HUDEP-2 (cell line): Measurements from ENCODE around the gene PDE4D.
"Not testable (repeated sequence)": the region's sequence is repeated elsewhere in the genome, so short reads cannot be mapped to it uniquely, and the experiment has no call there.

Source experiments
- DNase-seq, 76 experiments: peaks; one replicate each; lab custom pipeline; 2025; ENCODE audit not compliant: unreplicated experiment in 76 of 76; lab: John Stamatoyannopoulos, UW

Gene PDE4D

DNA sequence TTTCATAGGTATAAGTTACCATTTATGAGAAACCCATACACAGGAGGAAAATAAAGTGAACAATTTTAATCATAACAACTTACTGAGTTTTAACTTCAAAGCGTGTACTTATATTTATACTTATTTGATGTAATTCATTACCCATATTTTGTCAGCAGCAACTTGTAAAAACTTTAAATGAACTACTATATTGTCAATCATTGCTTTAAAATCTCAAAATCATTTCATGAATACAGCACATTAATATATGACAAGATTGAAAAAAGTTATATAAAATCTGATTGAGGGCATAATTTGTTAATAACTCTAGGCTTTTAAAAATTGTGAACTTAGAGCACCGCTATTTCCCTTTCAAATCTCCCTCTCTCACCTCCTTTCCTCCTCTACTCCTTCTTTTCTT lies 573.1 kb downstream of the PDE4D start:
- no peak for DNase-seq

DNA sequence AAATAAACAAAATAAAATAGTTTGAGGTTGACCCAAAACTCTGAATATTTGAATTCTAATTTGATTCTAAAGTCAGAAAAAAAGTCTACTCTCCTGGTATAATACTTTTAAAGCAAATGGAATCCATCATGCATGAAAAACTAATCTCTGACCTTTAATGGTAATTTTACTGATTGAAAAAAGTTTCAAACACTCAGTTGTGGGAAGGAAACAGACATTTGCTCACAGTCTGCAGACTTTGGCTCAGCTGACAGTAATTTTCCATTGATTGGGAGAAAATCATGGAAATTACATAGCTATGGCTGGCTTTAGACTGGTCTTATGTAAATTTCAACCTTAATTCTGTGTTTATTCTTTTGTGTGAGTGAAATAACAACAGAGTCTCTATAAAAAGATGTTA lies 574.3 kb downstream of the PDE4D start:
- DNase-seq = no peak

DNA sequence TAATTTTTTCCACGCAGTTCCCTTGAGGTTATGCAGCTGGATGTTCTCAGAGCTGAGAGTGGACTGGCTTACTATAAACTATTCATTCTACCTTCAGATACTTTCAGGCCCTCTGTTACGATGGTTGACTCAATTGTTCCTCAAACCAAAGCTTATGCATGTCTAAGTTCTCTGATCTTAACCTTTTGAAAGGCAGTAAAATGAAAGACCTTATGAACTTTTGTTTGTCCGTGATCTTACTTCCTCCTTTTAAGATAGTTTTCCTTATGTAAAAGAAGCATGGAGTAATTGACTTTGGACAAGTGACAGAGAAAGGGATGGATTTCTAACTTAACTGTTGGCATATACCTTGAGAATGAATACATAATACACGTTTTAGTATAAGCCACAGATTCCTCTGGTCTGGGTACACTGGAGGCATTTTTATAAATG lies 575.7 kb downstream of the PDE4D start:
- no peak for DNase-seq

DNA sequence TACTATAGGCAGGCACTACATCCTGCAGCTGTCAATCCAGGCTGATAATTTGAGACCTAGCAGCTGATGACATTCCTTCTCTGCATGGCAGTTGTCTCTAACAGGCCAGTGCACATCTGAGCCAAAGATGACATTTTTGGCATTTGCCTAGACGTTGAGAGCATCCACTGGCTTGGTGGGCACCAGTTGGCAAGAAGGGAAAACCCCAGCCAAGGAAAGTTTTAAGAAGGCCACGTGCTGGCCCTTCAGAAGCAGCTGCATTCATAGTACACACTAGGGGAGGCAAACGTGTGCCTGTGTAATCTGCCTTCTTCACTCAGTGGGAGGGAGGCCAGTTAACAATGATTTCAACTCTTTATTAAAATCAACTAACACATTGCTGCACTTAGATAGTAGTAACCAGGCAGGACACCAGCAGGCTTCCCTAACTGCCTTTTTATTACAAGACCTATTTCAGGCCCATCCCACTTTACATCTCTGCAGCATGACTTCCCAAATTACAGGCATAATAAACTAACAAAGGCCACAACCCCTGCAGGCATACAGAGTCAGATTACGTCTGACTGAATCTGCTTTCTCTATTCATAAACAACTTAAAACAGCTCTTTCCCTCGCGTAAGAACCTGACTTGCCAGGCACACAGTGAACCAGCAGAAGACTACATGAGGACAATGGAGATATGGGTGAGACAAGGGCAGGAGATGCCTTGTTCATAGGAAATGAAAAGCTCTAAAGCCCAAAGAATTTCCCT lies 576.3 kb downstream of the PDE4D start:
- DNase-seq = no peak

DNA sequence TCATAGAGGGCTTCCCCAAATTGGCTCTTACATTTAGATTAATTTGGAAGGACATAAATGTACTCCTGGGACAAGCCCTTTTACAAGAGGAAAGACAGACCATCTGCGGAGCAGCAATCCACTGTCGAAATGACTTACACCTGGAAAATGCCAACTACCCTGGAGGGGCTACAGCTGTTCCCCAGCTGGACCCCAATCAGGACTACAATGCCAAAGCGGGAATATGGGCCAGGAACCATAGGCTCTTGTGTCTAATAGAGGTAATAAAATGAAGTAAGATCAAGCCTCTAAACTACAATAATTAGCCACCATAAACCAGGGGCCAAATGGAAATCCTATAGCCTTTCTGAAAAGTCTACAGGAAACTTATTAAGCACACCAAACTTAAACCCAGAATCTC lies 581.3 kb downstream of the PDE4D start:
- no peak for DNase-seq

DNA sequence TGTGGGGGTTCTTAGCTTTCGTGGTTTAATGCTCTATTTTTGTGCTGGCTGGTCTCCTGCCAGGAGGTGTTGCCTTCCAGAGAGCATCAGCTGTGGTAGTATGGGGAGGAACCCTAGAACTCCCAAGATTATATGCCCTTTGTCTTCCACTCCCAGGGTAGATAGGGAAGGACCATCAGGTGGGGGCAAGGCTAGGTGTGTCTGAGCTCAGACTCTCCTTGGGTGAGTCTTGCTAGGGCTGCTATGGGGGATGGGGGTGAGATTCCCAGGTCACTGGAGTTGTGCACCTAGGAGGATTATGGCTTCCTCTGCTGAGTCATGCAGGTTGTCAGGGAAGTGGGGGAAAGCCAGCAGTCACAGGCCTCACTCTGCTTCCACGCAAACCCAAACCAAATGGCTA lies 584.8 kb downstream of the PDE4D start:
- DNase-seq = not testable (repeated sequence)

DNA sequence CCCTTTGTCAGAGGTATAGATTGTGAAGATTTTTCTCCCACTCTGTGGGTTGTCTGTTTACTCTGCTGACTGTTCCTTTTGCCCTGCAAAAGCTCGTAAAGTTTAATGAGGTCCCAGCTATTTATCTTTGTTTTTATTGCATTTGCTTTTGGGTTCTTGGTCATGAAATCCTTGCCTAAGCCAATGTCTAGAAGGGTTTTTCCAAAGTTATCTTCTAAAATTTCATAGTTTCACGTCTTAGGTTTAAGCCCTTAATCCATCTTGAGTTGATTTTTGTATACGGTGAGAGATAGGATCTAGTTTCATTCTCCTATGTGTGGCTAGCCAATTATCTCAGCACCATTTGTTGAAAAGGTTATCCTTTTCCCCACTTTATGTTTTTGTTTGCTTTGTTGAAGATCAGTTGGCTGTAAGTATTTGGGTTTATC lies 590.2 kb downstream of the PDE4D start:
- DNase-seq = not testable (repeated sequence)

DNA sequence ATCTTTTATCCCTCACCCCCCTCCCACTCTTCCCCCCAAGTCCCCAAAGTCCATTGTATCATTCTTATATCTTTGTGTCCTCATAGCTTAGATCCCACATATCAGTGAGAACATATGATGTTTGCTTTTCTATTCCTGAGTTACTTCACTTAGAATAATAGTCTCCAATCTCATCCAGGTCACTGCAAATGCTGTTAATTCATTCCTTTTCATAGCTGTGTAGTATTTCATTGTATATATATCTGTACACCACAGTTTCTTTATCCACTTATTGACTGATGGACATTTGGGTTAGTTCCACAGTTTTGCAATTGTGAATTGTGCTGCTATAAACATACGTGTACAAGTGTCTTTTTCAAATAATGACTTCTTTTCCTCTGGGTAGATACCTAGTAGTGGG lies 591.0 kb downstream of the PDE4D start:
- not testable (repeated sequence) for DNase-seq

DNA sequence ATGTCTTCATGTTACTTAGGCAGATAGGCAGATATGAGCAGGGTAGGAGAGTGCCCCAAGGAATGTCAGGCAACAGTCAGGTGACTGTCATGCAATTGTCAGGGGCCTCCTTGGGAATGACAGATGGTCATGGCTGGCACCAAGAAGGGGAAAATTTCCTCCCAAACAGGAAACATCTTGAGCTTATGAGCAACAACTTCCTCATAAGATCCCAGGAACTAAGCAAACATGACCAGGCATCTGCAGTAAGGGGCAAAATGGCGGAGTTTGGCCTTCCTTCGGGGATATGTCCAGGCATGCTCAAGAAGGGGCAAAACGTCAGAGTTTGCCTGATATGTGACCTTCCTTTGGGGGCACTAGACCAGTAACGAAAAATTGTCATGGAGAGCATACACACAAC lies 591.8 kb downstream of the PDE4D start:
- DNase-seq = no peak

DNA sequence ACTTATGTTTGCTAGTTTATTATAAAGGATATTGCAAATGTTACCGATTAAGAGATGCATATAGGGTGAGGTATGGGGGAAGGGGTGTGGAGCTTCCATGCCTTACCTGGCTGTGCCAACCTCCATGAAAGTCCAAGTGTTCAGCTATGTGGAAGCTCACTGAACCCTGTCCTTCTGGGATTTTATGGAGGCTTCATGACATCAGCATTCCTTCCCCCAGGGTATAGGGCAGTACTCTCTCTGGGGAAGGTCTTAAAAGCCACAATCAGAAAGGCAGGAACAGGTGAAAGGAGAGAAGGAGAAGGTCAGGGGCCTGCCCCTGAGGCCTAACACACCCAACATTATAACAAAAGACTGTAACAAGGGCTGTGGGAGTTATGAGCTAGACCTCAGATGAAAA lies 592.6 kb downstream of the PDE4D start:
- DNase-seq = no peak

DNA sequence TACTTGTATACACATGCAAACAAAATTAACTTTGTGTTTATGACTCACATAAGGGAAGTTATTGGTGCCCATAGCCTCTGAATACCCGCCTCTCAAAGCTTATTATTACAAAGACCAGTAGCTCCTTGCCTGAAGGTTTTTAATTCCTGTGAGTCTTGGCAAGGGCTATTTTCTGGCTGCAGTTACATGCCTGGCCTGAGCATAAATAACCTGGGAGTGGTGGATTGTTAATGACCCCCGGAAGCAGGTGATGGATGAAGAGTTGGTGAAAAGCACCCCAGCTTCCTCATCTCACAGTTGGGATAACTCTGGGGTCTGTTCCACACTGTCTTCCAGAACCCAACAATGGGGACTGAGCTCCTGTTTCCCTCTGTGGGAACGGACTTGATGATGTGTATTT lies 594.5 kb downstream of the PDE4D start:
- DNase-seq = no peak

DNA sequence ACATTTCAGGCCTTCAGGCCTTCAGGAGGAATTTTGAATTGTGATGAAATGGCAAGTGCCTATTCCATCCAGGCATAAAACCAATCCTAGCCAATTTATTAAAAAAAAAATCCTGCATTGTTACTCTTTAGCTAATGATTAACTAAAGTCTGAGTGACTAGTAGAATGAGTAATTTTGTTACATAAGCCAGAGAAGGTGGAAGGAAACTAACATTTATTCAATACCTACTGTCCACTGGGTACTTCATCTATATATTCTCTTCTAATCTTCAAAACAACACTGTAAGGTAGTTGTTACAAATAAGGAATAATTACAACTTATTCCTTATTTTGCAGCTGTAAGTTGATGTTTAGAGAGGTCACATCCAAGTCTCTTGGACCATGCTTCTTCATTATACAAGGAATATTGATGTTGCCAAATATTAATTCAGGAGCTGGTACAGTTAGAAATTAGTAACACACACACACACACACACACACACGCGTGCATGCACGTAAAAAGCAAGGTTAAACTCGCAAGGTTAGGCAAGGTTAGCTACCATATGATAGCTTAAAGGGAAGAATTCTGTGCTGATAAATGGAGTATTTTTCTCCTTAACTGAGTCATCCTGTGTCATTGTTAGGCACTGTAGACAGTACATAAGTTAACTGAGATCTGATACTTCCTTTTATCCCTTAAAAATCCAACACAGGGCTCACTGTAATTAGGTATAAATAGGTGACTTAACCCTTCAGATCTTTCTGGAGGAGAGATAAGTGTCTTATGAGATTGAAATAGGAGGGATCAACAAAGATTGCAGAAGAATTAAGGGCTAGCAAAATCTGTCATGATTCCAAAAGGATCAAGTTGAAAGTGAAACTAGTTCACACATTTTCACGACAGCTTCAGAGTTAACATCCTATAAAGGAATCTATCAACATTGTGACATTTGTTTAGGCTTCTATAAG lies 596.9 kb downstream of the PDE4D start:
- no peak for DNase-seq

DNA sequence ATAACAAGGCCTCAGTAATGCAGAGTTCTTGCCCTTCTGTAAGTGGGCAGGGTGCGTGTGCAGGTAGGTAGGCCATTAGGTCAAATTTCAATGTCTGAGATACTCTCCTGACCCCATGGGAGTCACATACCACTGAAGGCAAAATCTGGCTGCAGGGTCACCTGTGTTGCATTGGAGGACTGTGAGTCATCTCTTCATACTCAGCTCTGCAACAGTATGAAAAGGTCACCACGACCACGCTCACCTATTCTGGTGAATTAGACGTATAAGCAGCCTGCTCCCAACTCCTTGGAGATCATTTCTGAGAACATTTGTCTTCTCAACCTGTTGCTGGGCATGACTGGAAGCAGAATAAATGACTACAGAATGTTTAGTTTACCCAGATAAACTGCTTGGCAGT lies 599.8 kb downstream of the PDE4D start:
- DNase-seq = no peak

DNA sequence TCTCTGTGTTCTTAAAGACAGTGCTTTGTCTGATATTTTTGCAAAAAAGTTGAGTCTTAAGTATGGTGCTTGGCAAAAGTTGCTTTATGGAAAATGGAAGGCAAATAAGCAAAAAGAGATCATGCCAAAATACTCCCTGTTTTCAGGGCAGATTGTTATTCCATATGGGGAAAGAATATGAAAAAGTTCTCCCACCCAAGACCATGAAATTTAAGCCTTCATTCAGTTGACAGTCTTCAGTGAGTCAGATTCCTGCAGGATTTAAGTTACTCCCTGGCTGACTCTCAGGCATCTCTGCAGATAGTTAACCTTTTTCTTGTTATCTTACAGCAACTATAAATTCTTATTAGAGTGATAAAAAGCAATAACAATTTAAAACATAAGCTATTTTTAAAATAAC lies 601.6 kb downstream of the PDE4D start:
- DNase-seq = no peak

DNA sequence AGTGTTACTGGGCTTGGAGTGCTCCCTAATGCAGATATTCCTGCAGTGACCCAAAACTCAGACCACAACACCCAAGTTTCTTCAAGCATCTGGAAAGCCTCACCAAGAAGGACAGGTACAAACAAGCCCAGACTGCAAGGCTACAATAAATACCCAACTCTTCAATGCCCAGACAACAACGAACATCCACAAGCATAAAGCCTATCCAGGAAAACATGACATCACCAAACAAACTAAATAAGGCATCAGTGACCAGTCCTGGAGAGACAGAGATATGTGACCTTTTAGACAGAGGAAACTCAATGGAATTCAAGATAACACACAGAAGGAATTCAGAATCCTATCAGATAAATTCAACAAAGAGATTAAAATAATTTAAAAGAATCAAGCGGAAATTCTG lies 605.6 kb downstream of the PDE4D start:
- DNase-seq = no peak

DNA sequence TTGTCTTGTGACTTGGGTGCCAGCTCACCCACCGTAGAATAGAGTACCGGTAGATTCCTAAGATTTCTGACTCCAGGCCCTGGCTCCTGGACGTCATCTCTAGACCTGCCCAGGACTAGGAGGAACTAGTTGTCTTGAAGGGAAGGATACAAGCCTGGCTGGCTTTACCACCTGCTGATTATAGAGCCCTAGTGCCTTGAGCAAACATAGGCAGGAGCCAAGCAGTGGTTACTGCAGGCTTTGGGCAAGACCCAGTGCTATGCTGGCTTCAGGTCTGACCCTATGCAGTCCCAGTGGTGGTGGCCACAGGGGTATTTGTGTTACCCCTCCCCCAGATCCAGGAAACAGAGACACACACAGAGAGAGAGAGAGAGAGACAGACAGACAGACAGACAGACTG lies 606.2 kb downstream of the PDE4D start:
- no peak for DNase-seq

DNA sequence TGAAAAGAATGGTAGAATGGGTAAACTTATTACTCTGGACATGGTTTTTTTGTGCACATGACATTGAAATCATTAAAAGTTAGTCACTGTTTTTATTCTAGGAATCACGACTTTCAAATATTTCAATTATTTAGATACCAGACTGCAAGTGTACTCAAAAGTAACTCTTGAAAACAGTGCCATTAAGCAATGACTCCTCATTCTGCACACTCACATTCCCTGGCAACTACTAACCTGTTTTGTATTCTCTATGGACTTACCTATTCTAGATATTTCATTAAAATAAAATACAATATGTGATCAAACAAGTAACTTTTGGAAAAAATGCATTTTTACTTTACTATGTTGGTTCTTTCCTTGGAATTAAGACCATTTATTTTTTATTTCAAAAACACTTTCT lies 607.0 kb downstream of the PDE4D start:
- DNase-seq = no peak

DNA sequence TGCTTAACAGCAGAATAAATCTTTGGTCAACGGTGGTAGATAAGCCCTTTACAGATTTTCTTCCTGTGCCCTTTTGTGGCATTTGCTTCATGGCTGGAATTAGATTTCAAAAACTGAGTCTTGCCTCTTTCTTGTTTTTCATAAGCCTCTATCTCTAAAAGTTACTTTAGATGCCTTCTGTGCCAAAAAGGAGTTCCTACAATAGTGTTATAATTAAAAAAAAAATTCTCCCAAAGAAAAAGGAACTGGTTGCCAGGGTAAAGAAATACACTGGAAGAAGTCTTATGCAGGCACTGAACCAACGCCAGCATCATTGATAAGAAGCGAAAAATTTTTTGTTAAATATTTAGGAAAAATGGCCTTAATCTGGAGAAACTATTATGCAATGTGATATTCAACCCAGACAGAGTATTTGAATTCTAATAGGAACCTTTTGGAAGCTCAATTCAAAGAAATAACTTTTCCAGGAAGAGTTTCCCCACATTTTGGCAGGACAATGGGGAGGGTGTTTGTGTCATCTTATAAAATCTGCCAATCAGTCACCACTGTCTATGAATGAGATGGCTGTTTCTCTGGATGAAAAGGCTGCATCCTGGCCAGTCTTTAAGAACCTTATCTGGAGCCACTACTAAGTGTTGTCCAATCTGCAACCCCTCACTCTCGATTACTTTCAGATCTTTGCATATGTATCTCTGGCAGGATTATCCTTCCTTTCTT lies 608.1 kb downstream of the PDE4D start:
- no peak for DNase-seq

DNA sequence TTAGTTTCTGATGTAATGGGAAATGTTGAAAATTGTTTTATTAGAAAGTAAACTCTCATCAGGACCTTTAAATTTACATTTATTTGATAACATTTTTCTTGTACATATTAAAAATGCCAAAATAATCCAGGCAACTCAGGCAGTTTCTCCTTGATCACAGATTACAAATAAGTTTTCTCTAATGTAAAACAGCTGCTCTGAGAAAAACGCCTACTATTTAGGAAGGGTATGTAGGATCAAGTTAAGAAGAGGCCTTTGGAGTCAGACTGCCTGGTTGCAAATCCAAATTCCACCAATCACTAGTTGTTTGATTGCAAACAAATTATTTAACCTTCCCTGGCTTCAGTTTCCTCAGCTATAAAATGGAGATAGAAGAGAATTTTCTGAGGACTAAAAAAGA lies 610.8 kb downstream of the PDE4D start:
- no peak for DNase-seq

DNA sequence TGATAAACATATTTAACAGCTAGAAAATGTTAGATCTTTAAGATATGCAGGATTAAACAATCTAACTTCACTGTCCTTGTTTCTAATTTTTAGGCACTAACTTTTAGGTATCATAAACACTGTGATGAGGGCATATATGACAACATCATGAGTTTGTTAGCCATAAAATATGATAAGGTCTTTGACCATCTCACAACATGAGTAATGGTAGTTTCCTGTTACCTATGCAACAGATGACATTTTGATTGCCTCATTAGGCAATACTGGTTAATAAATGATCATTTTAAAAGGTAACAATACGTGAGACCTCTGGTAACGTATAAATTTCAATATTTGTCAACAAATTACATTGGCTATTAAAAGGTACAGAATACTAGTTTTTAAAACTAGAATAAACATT lies 613.5 kb downstream of the PDE4D start:
- no peak for DNase-seq

DNA sequence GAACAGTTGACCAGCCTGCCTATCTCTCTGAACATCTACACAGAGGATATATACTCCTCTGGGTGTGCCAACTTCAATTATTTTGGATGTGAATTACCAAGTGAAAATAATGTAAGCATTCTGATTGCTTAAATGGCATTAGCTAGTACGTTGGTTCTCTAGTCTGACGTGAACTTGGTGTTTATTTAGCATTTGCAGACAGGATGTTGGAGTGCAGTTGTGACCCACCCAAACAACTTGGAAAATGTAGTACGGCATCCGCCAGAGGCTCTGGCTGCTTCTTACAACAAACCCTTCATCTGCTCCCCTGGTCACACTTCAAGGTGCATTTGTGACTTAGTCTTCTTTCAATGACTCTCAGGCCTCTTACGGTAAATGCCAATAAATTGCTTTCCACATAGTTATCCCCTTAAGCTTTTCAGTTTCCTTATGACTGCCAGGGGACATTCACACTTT lies 616.6 kb downstream of the PDE4D start:
- DNase-seq = no peak
